Fibroblast of skin of left quadriceps (primary cell): ENCODE data around the gene SARS1.
A peak's percentile ranks its signal among the peaks of the same experiment; 100 is the strongest.

Source experiments
- DNase-seq, 2 experiments: peaks; one replicate each; pipeline ENCODE4 v3.0.0-alpha.2; 2013; ENCODE audit warnings: low read depth in 2 of 2

SARS1 gene

GRCh38 chr1:109225711-109226445, 12.2 kb downstream of the SARS1 start:
- no peak for DNase-seq

DNA sequence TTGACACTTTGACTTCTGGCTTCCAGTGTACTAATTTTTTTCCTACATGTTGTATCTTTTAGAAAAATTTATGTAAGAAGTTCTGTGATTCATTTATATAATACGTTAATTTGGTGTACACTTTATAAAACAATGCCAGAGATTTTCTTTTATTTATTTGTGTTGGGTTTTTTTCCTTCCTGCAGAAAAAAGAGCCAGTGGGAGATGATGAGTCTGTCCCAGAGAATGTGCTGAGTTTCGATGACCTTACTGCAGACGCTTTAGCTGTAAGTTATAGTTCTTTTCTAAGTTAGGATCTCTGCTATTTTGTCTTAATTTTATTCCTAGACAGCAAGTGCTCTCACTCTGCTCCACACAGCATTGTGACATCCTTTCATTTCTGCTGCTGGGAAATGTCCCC, 14.4 kb downstream of the SARS1 start:
- no peak for DNase-seq

GRCh38 chr1:109229531-109230127, 15.9 kb downstream of the SARS1 start:
- no peak for DNase-seq

- no peak for DNase-seq
Measured at GRCh38 chr1:109231066-109231465, 17.3 kb downstream of the SARS1 start.

- DNase-seq: no peak
Measured at GRCh38 chr1:109235137-109235536, 21.4 kb downstream of the SARS1 start.

GRCh38 chr1:109237512-109237911, 23.8 kb downstream of the SARS1 start:
- DNase-seq: no peak

DNA sequence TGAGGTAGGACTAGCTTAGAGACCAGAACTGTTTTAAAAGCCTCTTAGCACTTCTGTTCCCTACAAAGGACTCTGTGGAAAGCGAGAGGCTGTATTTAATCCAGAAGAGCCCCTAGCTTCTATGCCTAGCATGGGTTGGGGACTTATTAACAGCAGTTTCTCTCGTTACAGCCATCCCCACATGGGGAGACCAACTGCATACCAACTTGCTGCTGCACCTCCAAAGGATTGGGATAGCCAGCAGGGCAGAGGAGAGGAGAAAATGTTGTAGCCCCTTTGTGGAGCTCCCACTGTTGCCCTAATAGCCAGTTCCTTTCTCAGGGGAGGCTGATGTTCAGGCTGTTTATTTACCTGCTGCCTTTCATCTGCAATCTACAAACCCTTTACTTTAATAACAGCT, 24.7 kb downstream of the SARS1 start:
- DNase-seq: no peak

- no peak for DNase-seq
Measured at GRCh38 chr1:109239047-109239408, 25.3 kb downstream of the SARS1 start.

- DNase-seq: no peak
Measured at GRCh38 chr1:109239409-109240068, 25.8 kb downstream of the SARS1 start.

- DNase-seq: peak; percentile 53 to 59
Measured at GRCh38 chr1:109240158-109241152, 26.7 kb downstream of the SARS1 start.

DNA sequence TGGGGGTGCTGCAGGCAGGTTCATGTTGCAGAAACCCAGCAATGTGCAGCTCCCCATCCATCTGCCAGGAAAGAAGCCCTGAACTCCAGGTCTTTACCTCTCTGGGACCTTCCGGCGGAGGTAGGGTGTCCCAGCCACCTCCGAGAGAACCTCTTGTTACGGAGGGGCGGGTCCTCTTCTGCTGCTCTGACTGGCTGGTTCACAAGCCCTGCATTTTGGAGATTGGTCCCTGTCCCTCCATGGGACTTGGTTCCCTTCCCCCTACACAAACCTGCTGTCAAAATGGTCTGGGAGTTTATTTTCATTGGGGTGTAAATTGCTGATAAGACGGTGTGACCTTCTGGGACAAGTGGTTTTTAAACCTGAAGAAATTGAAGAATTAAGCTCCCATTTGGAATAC, 27.6 kb downstream of the SARS1 start:
- DNase-seq: no peak

- no peak for DNase-seq
Measured at GRCh38 chr1:109241841-109242345, 28.2 kb downstream of the SARS1 start.

DNA sequence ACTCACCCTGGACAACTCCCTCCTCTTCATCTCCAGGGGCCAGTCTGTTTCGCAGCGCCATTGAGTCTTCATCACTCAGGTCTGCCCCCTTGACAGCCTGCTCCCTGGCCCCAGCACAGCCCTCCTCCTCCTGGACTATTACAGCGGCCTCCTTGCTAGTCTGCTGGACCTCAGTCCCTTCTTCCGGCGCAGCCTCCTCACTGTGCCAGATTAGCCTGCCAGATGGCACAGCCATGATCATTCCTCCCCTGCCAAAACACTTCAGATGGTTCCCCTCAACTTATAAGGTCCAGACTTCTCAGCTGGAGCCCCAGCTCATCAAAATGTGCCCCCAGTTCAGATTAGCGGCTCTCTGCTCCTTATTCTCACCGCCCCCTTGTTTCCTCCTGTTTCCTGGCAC, 28.7 kb downstream of the SARS1 start:
- DNase-seq: no peak

- DNase-seq: no peak
Measured at GRCh38 chr1:109243221-109243620, 29.5 kb downstream of the SARS1 start.

DNA sequence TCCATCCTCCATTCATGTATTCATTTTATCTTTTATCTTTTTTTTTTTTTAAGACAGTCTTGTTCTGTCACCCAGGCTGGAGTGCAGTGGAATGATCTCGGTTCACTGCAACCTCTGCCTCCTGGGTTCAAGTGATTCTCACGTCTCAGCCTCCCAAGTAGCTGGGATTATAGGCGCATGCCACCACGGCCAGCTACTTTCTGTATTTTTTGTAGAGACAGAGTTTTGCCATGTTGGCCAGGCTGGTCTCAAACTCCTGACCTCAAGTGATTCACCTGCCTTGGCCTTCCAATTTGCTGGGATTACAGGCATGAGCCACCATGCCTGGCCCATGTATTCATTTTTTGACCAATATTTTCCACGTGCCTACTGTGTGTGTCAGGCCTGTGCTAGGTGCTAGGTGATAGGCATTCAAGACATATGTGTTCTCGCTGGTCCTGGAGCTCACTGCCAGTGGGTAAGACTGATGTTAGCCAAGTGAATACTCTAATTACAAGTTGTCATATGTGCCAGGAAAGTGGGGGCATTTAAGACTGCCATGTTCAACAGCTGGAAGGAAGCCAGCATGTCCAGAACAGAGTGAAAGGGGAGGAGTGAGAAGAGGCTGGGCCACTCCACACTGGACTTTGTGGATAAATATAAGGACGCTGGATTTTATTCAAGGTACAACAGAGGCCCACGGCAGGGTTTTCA, 30.3 kb downstream of the SARS1 start:
- no peak for DNase-seq

GRCh38 chr1:109246141-109246551, 32.4 kb downstream of the SARS1 start:
- DNase-seq: no peak

DNA sequence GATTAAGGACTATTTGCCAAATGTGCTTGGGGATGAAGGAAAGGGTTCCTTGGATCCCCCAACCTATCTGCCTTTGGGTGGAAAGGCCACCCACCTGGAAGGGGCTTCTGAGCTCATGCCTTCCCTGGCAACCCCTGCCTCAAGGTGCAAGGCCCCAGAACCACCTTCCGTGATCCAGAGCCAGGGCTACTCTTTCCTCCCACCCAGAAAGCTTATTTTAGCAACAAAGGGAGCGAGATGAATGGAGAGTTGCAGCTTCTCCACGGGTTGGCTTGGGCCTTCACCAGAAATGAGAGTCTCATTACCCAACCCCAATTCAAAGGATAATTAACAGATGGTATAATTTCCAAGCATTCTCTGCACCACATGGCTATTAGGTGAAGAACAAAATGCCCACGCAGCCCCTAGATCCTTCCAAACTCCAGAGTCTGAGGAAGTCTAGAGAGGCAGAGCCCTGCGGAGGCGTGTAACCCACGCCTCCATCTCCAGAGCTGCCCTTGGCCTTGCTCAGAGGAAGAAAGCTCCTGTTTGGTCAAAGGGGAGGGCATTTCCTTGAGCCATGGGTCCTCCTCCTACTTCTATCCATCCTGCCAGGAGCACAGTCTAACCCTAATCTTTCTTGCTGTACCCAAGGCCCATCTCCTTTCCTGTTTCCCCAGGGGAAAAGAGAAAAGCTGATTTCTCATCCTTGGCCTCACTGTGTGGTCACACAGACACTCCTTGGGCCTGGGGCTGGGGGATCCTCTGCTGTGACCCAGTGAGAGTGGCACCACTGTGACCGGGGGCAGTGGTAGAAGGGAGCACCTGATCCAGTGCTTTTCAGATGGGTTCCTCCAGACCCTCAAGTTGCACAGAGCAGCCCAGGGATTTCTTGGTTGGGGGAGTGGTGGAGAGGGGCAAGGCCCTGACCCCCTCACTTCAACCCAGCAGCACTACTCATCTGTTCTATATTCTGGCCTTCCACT, 34.0 kb downstream of the SARS1 start:
- DNase-seq: no peak

DNA sequence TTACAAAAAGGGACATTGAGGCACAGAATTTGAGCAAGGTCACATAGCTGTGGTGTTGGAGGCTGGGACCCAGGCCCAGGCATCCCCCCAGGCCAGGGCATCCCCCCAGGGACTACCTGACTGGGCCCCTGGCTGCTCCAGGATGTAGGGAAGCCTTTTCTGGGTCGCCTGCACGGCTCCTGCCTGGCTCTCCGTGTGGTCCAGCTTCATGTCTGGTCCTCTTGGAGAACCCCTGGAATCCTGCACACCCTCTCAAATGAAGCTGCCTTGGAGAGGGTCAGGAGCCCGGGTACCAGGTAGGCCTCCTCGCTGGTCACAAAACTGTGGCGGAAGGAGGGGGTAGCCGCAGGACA, 34.7 kb downstream of the SARS1 start:
- DNase-seq: no peak

- no peak for DNase-seq
Measured at GRCh38 chr1:109248797-109249629, 35.3 kb downstream of the SARS1 start, which contains the start of gene CELSR2. TSS of gene CELSR2 (plus strand) at chr1:109249539. CDS start at chr1:109250080, 541 bp downstream.
